CD14-positive monocyte (primary cell): Measurements from ENCODE around the gene GALNTL6. TPM values are rescaled to one million over a fixed set of nuclear protein-coding genes. Genes with fewer than 3 reads are reported as not detected.

Experiments
- DNase-seq, 3 donors: peaks; one replicate each; pipeline ENCODE4 v3.0.0-alpha.2; 2011 to 2022
- H2AFZ ChIP-seq: 2 replicates; pipeline ENCODE4 v1.6.0; 2012; ENCODE audit warnings: mild to moderate bottlenecking, low read depth, low read length, inconsistent platforms; ENCODE audit not compliant: insufficient read depth, poor library complexity, severe bottlenecking
- H3K27ac ChIP-seq, 2 donors: 1 replicate in 1 of 2; 2 replicates in 1 of 2; pipeline ENCODE4 v1.5.1; 2012 to 2013; ENCODE audit warnings: low read length in 2 of 2, control low read depth in 1 of 2, inconsistent platforms in 1 of 2, low read depth in 1 of 2, mild to moderate bottlenecking in 1 of 2
- H3K27me3 ChIP-seq, 2 donors: one replicate each; pipeline versions ENCODE4 v1.6.0 to v1.6.1; 2011 to 2013; ENCODE audit warnings: low read length in 2 of 2; ENCODE audit not compliant: control insufficient read depth in 2 of 2, insufficient read depth in 2 of 2
- H3K36me3 ChIP-seq, 2 donors: replicated peaks in 1 of 2; 1 replicate in 1 of 2; 2 replicates in 1 of 2; pipeline versions ENCODE4 v1.5.1 to v1.6.1; 2012 to 2013; ENCODE audit warnings: low read length in 2 of 2, control low read depth in 1 of 2, inconsistent platforms in 1 of 2, mild to moderate bottlenecking in 1 of 2; ENCODE audit not compliant: insufficient read depth in 2 of 2, control insufficient read depth in 1 of 2
- H3K4me1 ChIP-seq, 2 donors: 1 replicate in 1 of 2; 2 replicates in 1 of 2; pipeline versions ENCODE4 v1.5.1 to v1.6.1; 2012 to 2013; ENCODE audit warnings: low read length in 2 of 2, control low read depth in 1 of 2, inconsistent platforms in 1 of 2, mild to moderate bottlenecking in 1 of 2, moderate library complexity in 1 of 2; ENCODE audit not compliant: insufficient read depth in 2 of 2, control insufficient read depth in 1 of 2
- H3K4me2 ChIP-seq: replicated peaks from 2 replicates; pipeline ENCODE3; 2012; ENCODE audit warnings: low read length, moderate library complexity, mild to moderate bottlenecking; ENCODE audit not compliant: poor library complexity, severe bottlenecking; ENCODE audit errors: extremely low read depth
- H3K4me3 ChIP-seq, 3 experiments: fragments of 200-600 bp in 1 of 3; sonication (generic) in 1 of 3; replicated peaks in 1 of 3; 1 replicate in 2 of 3; 2 replicates in 1 of 3; pipeline ENCODE4 v1.5.1; 2011 to 2013; ENCODE audit warnings: low read length in 3 of 3, mild to moderate bottlenecking in 3 of 3, control low read depth in 2 of 3, low read depth in 2 of 3, inconsistent platforms in 1 of 3, moderate library complexity in 1 of 3
- H3K79me2 ChIP-seq: 2 replicates; pipeline ENCODE4 v1.6.0; 2012; ENCODE audit warnings: mild to moderate bottlenecking, control low read depth, inconsistent platforms, low read length, moderate library complexity; ENCODE audit not compliant: insufficient read depth
- H3K9ac ChIP-seq: 2 replicates; pipeline ENCODE4 v1.6.0; 2017; ENCODE audit warnings: low read length, mild to moderate bottlenecking; ENCODE audit not compliant: insufficient read depth, poor library complexity, severe bottlenecking
- H3K9me3 ChIP-seq, 2 donors: replicated peaks in 1 of 2; 1 replicate in 1 of 2; 2 replicates in 1 of 2; pipeline versions ENCODE4 v1.5.1 to v1.6.1; 2012 to 2013; ENCODE audit warnings: low read length in 2 of 2, control low read depth in 1 of 2; ENCODE audit not compliant: control insufficient read depth in 1 of 2, insufficient read depth in 1 of 2
- H4K20me1 ChIP-seq: 2 replicates; pipeline ENCODE4 v1.6.0; 2012; ENCODE audit warnings: mild to moderate bottlenecking, low read length, control low read depth, moderate library complexity; ENCODE audit not compliant: insufficient read depth
- H3K27ac Mint-ChIP-seq, 7 donors: one replicate each; pipeline ENCODE4 v1.8.0; 2020; ENCODE audit warnings: mild to moderate bottlenecking in 7 of 7, mixed read lengths in 7 of 7, moderate library complexity in 6 of 7, inconsistent platforms in 2 of 7
- H3K27me3 Mint-ChIP-seq, 3 donors: one replicate each; pipeline ENCODE4 v1.8.0; 2021 to 2022; ENCODE audit warnings: low read depth in 3 of 3, mild to moderate bottlenecking in 3 of 3, mixed read lengths in 3 of 3, moderate library complexity in 3 of 3, inconsistent platforms in 1 of 3
- H3K36me3 Mint-ChIP-seq, 2 donors: one replicate each; pipeline ENCODE4 v1.8.0; 2020; ENCODE audit warnings: mixed read lengths in 2 of 2, inconsistent platforms in 1 of 2, mild to moderate bottlenecking in 1 of 2
- H3K4me1 Mint-ChIP-seq: one replicate; pipeline ENCODE4 v1.8.0; 2020; ENCODE audit warnings: mild to moderate bottlenecking, mixed read lengths
- H3K4me3 Mint-ChIP-seq, 2 donors: one replicate each; pipeline ENCODE4 v1.8.0; 2020; ENCODE audit warnings: mild to moderate bottlenecking in 2 of 2, mixed read lengths in 2 of 2, moderate library complexity in 1 of 2
- H3K9me3 Mint-ChIP-seq, 7 donors: one replicate each; pipeline ENCODE4 v1.8.0; 2020 to 2022; ENCODE audit warnings: mixed read lengths in 7 of 7, mild to moderate bottlenecking in 6 of 7, moderate library complexity in 6 of 7, inconsistent platforms in 2 of 7
- CTCF ChIP-seq: fragments of 200-600 bp; IDR thresholded peaks from one replicate; pipeline ENCODE4 v1.8.0; 2022; ENCODE audit warnings: antibody characterized with exemption, mild to moderate bottlenecking
- WGBS: methylation state at CpG from one replicate; pipeline ENCODE4 v1.1.5; 2013; ENCODE audit warnings: missing lambda C conversion rate; ENCODE audit not compliant: insufficient coverage; 5-methylcytosine and 5-hydroxymethylcytosine counted together
- intact Hi-C, 2 donors: fragments of 100-400 bp; cut with micrococcal nuclease; formaldehyde crosslinking; loops; one replicate each; pipeline versions ENCODE4 v1.15.0 to v1.15.1; 2023
- polyA plus RNA-seq, 3 donors: library from polyadenylated mRNA; depleted of rRNA in 1 of 3; unstranded in 2 of 3; stranded (reverse) in 1 of 3; fragments of 300-500 nt in 2 of 3; fragments of >200 nt in 1 of 3; fragmentation: Illumina TruSeq in 2 of 3; gene quantifications; 1 replicate in 2 of 3; 2 replicates in 1 of 3; pipeline ENCODE4 v1.2.3, GENCODE V29; 2012 to 2021

GALNTL6 gene
- polyA plus RNA-seq, 3 donors = 0.05 TPM; not detected in 2

- no peak overlapping the region for H3K4me3 ChIP-seq
- H2AFZ ChIP-seq = no peak overlapping the region
- H3K4me3 Mint-ChIP-seq = no peak overlapping the region
- H3K36me3 ChIP-seq = no peaks in the 10 kb centered on the region
- H3K27ac ChIP-seq = no peak overlapping the region
- TF ChIP-seq CTCF = no peak
- peaks cover 7 to 12% of the 10 kb centered on the region in 2 donors for H3K9me3 ChIP-seq
- no peaks in the 10 kb centered on the region for H3K36me3 Mint-ChIP-seq
- H3K4me2 ChIP-seq = no peak overlapping the region
- no peaks in the 10 kb centered on the region for H3K4me1 Mint-ChIP-seq
- no peaks in the 10 kb centered on the region for H3K27me3 ChIP-seq
- no peak for DNase-seq
- no peaks in the 10 kb centered on the region for H3K4me1 ChIP-seq
- H4K20me1 ChIP-seq = no peaks in the 10 kb centered on the region
- peaks cover 5 to 18% (median 10%) of the 10 kb centered on the region in 7 donors for H3K9me3 Mint-ChIP-seq
- WGBS = 72% methylated on average over 5 of the region's 6 CpGs
- H3K79me2 ChIP-seq = no peaks in the 10 kb centered on the region
- H3K27me3 Mint-ChIP-seq = peaks cover 0 to 2% (median 0%) of the 10 kb centered on the region in 3 donors
- no peak overlapping the region for H3K9ac ChIP-seq
- intact Hi-C loops = no loop called here
- H3K27ac Mint-ChIP-seq = no peak overlapping the region
Measured at GRCh38 chr4:171932238-171932637, 119.0 kb downstream of the GALNTL6 start.

- H3K79me2 ChIP-seq = no peaks in the 10 kb centered on the region
- H3K27ac Mint-ChIP-seq = no peak overlapping the region
- no peak overlapping the region for H3K27ac ChIP-seq
- H3K4me2 ChIP-seq = no peak overlapping the region
- no peak overlapping the region for H3K4me3 ChIP-seq
- no peak overlapping the region for H2AFZ ChIP-seq
- no peak for TF ChIP-seq CTCF
- H3K9ac ChIP-seq = no peak overlapping the region
- DNase-seq = no peak
- H3K4me1 Mint-ChIP-seq = no peaks in the 10 kb centered on the region
- H3K27me3 Mint-ChIP-seq = no peaks in the 10 kb centered on the region
- no CpG with 5 or more reads among the region's 6 CpGs for WGBS
- no peaks in the 10 kb centered on the region for H3K36me3 ChIP-seq
- no peaks in the 10 kb centered on the region for H4K20me1 ChIP-seq
- no peaks in the 10 kb centered on the region for H3K27me3 ChIP-seq
- H3K4me1 ChIP-seq = no peaks in the 10 kb centered on the region
- no peak overlapping the region for H3K4me3 Mint-ChIP-seq
- no peaks in the 10 kb centered on the region for H3K9me3 ChIP-seq
- intact Hi-C loops = no loop called here
- H3K9me3 Mint-ChIP-seq = peaks cover 0 to 2% (median 0%) of the 10 kb centered on the region in 7 donors
- no peaks in the 10 kb centered on the region for H3K36me3 Mint-ChIP-seq
Measured at GRCh38 chr4:171940656-171941055, 127.5 kb downstream of the GALNTL6 start.
